Gastroesophageal sphincter (tissue), 4 donors: ENCODE results near the gene SDE2. TPM values are rescaled to one million over a fixed set of nuclear protein-coding genes. Genes with fewer than 3 reads are reported as not detected.
"Not testable (repeated sequence)": the region's sequence is repeated elsewhere in the genome, so short reads cannot be mapped to it uniquely, and the experiment has no call there.

ENCODE experiments used
- ATAC-seq: fragments of 150-250 bp; one replicate; pipeline ENCODE4 v1.9.1; 2016; ENCODE audit warnings: mild to moderate bottlenecking, moderate library complexity
- H3K27ac ChIP-seq, 4 donors: fragments of 200-600 bp; sonication (generic) in 3 of 4; 1 replicate in 3 of 4; 2 replicates in 1 of 4; pipeline ENCODE4 v1.5.1; 2016 to 2019
- H3K27me3 ChIP-seq: fragments of 200-600 bp; sonication (generic); one replicate; pipeline ENCODE4 v1.5.1; 2019
- H3K36me3 ChIP-seq, 2 donors: fragments of 200-600 bp; sonication (generic); one replicate each; pipeline ENCODE4 v1.5.1; 2019; ENCODE audit warnings: control low read depth in 1 of 2
- H3K4me1 ChIP-seq, 3 donors: fragments of 200-600 bp; sonication (generic); 1 replicate in 2 of 3; 2 replicates in 1 of 3; pipeline ENCODE4 v1.5.1; 2016 to 2019; ENCODE audit warnings: control low read depth in 2 of 3
- H3K4me3 ChIP-seq, 2 donors: fragments of 200-600 bp; sonication (generic); one replicate each; pipeline ENCODE4 v1.5.1; 2019; ENCODE audit warnings: mild to moderate bottlenecking in 1 of 2, moderate library complexity in 1 of 2
- H3K9me3 ChIP-seq, 3 donors: fragments of 200-600 bp; sonication (generic); one replicate each; pipeline ENCODE4 v1.5.1; 2017 to 2019; ENCODE audit warnings: control low read depth in 2 of 3
- EP300 ChIP-seq: sonication (generic); formaldehyde crosslinking; IDR thresholded peaks from one replicate; pipeline ENCODE4 v1.6.1; 2017; ENCODE audit warnings: antibody characterized with exemption, mild to moderate bottlenecking
- POLR2A ChIP-seq, 2 donors: fragments of 450-650 bp; IDR thresholded peaks; one replicate each; pipeline ENCODE4 v1.6.1; 2017; ENCODE audit warnings: antibody characterized with exemption in 2 of 2, mild to moderate bottlenecking in 2 of 2, moderate library complexity in 1 of 2
- POLR2AphosphoS5 ChIP-seq: sonication (generic); formaldehyde crosslinking; IDR thresholded peaks from one replicate; pipeline ENCODE4 v1.6.1; 2017; ENCODE audit warnings: antibody characterized with exemption
- WGBS, 2 donors: methylation state at CpG; one replicate each; pipeline ENCODE4 v1.1.5; 2018; ENCODE audit warnings: low coverage in 1 of 2; 5-methylcytosine and 5-hydroxymethylcytosine counted together
- total RNA-seq, 4 donors: library from RNA; depleted of rRNA; stranded (reverse); fragments of >200 nt; gene quantifications; one replicate each; pipeline ENCODE4 v1.1.0, GENCODE V29; 2016
- TF ChIP-seq, protein P1 (sequence below), 4 experiments: fragments of 200-600 bp in 2 of 4; fragments of 450-650 bp in 2 of 4; sonication (generic) in 1 of 4; IDR thresholded peaks; one replicate each; pipeline ENCODE4 v1.5.1; 2017 to 2019; ENCODE audit warnings: antibody characterized with exemption in 4 of 4, mild to moderate bottlenecking in 2 of 4, moderate library complexity in 2 of 4

The SDE2 gene
- total RNA-seq, 4 donors from 2014 or later, result 15.9 to 23.2 (median 21.2) TPM

DNA sequence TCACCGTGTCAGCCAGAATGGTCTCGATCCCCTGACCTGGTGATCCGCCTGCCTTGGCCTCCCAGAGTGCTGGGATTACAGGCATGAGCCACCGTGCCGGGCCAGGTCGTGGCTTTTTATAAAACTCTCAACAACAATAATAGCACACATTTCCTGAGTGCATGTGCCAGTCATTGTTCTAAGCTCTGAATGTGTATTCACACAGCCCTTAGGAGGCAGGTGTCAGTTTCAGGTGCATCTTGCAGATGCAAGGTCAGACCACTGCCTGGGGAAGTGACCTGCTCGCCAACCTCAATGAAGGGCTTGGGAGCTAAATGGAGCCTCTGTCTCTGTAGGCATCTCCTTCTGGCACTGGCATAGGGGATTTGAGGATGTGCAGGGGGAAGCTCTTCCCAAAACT lies 56.6 kb downstream of the SDE2 start:
- peaks cover 0 to 26% (median 12%) of the 10 kb centered on the region in 3 donors for H3K4me1 ChIP-seq
- 70 to 77% methylated on average over 4 of the region's 7 CpGs for WGBS, 2 donors
- peaks cover 15% of the 10 kb centered on the region for H3K27me3 ChIP-seq
- no peaks in the 10 kb centered on the region for H3K9me3 ChIP-seq
- ATAC-seq, result peak; percentile 42
- H3K27ac ChIP-seq, result no peak overlapping the region
- no peak overlapping the region for H3K4me3 ChIP-seq
- no peaks in the 10 kb centered on the region for H3K36me3 ChIP-seq
- TF ChIP-seq EP300, result no peak
- no peak for TF ChIP-seq POLR2A (IDR thresholded peaks at IDR 0.05)
- TF ChIP-seq POLR2AphosphoS5, result no peak
- TF ChIP-seq, protein P1, sequence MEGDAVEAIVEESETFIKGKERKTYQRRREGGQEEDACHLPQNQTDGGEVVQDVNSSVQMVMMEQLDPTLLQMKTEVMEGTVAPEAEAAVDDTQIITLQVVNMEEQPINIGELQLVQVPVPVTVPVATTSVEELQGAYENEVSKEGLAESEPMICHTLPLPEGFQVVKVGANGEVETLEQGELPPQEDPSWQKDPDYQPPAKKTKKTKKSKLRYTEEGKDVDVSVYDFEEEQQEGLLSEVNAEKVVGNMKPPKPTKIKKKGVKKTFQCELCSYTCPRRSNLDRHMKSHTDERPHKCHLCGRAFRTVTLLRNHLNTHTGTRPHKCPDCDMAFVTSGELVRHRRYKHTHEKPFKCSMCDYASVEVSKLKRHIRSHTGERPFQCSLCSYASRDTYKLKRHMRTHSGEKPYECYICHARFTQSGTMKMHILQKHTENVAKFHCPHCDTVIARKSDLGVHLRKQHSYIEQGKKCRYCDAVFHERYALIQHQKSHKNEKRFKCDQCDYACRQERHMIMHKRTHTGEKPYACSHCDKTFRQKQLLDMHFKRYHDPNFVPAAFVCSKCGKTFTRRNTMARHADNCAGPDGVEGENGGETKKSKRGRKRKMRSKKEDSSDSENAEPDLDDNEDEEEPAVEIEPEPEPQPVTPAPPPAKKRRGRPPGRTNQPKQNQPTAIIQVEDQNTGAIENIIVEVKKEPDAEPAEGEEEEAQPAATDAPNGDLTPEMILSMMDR (IDR thresholded peaks at IDR 0.05), result no peak

DNA sequence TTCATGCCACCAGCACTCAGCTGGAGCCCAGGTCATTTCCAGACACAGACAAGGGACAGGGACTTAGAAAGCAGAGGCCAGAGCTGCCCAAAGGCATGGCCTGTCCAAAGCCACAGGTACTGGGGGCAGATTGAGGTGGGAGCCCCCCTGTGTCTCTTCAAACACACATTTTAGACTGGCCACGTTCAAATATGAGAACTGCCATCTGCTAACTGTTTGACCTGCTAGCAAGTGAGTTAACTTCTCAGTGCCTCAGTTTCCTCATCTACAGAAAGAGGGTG lies 57.3 kb downstream of the SDE2 start:
- Histone ChIP-seq H3K4me3 (no peak overlapping the region), H3K4me1 (peaks cover 0 to 26% (median 12%) of the 10 kb centered on the region in 3 donors), H3K9me3 (no peaks in the 10 kb centered on the region), H3K36me3 (no peaks in the 10 kb centered on the region), H3K27me3 (peaks cover 15% of the 10 kb centered on the region), H3K27ac (no peak overlapping the region)
- TF ChIP-seq, protein P1 (IDR thresholded peaks at IDR 0.05), result no peak
- no peak for TF ChIP-seq EP300
- TF ChIP-seq POLR2A (IDR thresholded peaks at IDR 0.05), result no peak
- no peak for TF ChIP-seq POLR2AphosphoS5
- no peak for ATAC-seq
- 40% methylated on average over 1 of the region's 1 CpG; no CpG with 5 or more reads in 1 of the 2 donors for WGBS, 2 donors

DNA sequence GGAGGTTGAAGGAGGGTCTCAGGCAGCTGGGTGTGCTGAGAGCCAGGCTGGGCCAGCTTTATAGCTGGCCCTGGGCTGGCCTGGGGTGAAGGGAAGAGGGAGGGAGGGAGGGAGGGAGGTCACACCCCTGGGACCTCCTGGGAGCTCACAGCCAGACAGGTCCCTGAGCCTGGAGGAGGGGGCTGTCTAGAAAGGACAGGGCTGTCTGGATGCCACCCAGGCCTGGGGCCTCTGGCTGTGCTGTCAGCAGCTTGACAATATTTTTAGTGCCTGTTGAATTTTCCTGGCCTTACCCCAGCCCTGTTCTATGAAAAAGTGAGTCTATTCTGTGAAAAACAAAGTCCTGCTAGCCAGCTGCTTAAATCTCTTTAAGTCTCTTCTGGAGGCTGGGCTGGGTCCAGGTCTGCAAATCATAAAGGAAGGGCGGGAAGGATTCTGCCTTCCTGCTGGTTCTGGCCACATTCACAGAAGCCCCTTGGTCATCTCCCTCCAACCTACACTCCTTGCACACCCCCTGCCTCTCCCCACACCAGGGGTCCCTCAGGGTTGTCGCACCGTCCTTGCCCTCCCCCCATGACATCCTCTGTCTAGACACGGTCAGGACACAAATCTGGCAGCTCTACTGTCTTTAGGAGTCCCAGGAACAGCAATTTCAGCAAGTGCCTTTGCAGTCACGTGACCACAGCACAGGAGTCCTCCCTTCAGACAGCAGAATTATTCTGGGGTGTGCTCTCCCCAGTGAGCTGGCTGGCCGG lies 57.8 kb downstream of the SDE2 start, which contains the start of gene LEFTY2:
Gene LEFTY2, minus strand, starts transcription at position 34 of the 755 bp plus-strand sequence. CDS start 80 bp downstream, outside the sequence.
- peak; percentile 20 for ATAC-seq
- H3K9me3 ChIP-seq, result no peaks in the 10 kb centered on the region
- peak within 1 kb of the TSS in 1 of 4 donors; percentile 49 for H3K27ac ChIP-seq
- H3K27me3 ChIP-seq, result peaks cover 15% of the 10 kb centered on the region
- H3K4me3 ChIP-seq, result no peak within 1 kb of the TSS
- WGBS, 2 donors, result 37 to 46% methylated on average over 2 to 3 of the region's 6 CpGs
- TF ChIP-seq POLR2A (IDR thresholded peaks at IDR 0.05), result no peak
- TF ChIP-seq, protein P1 (IDR thresholded peaks at IDR 0.05), result no peak
- H3K36me3 ChIP-seq, result no peaks in the 10 kb centered on the region
- peaks cover 0 to 26% (median 12%) of the 10 kb centered on the region in 3 donors for H3K4me1 ChIP-seq

DNA sequence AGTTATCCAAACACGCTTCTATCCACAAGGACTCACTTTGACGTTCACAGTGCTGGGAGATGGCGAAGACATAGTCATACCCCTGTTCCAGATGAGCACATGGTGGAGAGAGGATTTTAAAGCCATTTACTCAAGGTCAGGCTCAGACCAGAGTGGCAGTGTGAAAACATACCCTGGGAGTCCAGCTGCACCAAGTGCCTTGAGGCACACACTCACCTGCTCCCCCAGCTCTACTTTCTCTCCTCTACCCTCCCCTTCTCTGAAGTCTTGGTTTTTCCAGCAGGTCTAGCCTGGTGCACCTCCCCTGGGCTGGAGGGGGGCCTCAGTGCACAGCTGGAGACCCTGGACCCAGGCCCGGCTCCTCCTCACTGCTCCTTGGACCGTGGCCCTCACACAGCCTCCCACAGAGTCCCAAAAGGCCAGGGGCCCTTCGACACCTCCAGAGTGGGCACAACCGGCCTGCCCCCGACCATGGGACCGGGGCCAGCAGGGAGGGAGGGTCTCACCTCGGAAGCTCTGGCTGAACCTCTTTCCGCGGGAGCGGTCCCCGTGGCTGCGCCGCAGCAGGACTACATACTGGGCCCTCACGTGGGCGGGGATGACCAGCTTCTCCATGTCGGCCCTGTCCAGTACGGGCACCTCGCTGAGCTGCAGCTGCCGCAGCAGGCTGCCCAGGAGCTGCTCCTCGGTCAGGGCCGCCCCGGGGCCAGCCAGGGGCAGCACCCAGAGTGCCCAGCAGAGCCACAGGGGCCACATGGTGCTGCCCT lies 58.6 kb downstream of the SDE2 start:
- no peaks in the 10 kb centered on the region for H3K36me3 ChIP-seq
- 100% methylated on average over 3 of the region's 25 CpGs; no CpG with 5 or more reads in 1 of the 2 donors for WGBS, 2 donors
- H3K4me3 ChIP-seq, result no peak overlapping the region
- H3K4me1 ChIP-seq, result peaks cover 0 to 26% (median 12%) of the 10 kb centered on the region in 3 donors
- no peaks in the 10 kb centered on the region for H3K9me3 ChIP-seq
- no peak for ATAC-seq
- TF ChIP-seq EP300, result no peak
- TF ChIP-seq, protein P1 (IDR thresholded peaks at IDR 0.05), result no peak
- no peak for TF ChIP-seq POLR2AphosphoS5
- TF ChIP-seq POLR2A (IDR thresholded peaks at IDR 0.05), result no peak
- peaks cover 15% of the 10 kb centered on the region for H3K27me3 ChIP-seq
- H3K27ac ChIP-seq, result peak overlapping the region in 1 of 4 donors; percentile 49

DNA sequence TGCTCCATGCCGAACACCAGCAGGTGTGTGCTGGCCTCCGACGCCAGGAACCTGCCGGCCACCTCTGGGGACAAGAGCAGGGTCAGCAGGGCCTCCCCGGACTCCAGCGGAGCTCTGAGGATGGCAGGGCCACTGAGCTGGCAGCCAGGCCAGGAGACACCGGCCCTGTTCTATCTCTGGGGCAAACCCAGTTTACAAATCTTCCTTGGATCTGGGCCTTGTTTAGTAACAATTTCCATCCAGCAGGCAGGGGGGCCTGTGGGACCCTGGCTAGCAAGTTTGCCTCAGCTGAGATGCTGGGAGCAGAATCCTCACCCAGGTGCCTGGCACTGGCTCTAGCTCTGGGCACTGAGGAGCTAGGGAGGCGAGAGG lies 59.2 kb downstream of the SDE2 start:
- not testable (repeated sequence) for ATAC-seq
- WGBS, 2 donors, result no CpG with 5 or more reads among the region's 8 CpGs

DNA sequence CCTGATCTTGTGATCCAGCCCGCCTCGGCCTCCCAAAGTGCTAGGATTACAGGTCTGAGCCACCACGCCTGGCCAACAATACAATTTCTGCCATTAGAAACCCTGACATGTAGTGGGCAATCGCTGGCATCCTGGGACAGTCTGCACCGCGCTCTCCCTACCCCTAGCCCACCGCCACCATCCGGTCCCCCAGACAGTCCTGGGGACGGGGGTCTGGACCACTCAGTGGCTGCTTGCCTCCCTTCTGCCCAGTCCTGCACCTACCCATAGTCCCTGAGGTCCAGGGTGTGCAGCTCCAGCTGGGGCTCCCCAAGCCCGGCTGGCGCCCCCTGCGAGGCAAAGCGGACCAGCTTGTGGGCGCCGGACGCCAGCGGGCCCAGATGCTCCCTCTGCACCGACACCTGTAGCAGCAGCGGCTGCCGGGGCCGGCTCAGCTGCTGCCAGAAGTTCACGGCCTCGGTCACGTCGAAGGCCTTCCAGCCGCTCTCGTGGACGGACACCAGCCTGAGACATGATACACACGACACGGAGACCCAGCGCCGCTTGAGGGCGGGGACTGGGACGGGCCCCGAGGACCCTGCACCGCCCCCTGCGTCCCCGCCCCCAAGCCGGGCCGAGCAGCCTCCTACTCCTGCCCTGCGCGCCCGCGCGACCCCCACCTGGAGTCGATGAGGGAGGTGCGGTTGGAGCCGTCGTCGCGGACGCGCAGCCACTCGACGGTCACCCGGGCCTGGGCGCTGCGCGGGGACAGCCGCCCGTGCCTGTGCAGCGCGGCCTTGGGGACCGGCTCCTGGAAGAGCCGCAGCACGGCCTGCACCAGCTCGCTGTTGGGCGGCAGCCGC lies 59.8 kb downstream of the SDE2 start:
- not testable (repeated sequence) for H3K4me3 ChIP-seq, H3K27ac ChIP-seq, H3K9me3 ChIP-seq, H3K36me3 ChIP-seq
- WGBS, 2 donors, result no CpG with 5 or more reads among the region's 69 CpGs
- peak; percentile 22 for ATAC-seq
- Histone ChIP-seq H3K27me3 (peaks cover 15% of the 10 kb centered on the region), H3K4me1 (peaks cover 0 to 26% (median 12%) of the 10 kb centered on the region in 3 donors)

More for the DNA sequence above, 59.2 kb downstream of the SDE2 start:
- not testable (repeated sequence) for H3K9me3 ChIP-seq, H3K36me3 ChIP-seq, H3K27ac ChIP-seq, H3K4me3 ChIP-seq
- Histone ChIP-seq H3K4me1 (peaks cover 0 to 26% (median 12%) of the 10 kb centered on the region in 3 donors), H3K27me3 (peaks cover 15% of the 10 kb centered on the region)
